ENCODE results near the gene PICK1. TPM values are rescaled to one million over a fixed set of nuclear protein-coding genes. Genes with fewer than 3 reads are reported as not detected.
A peak's percentile ranks its signal among the peaks of the same experiment; 100 is the strongest.

PICK1 gene
- total and polyA plus RNA-seq, 2 of the 4 experiments (the other 2 are of a cell fraction): 16.5 to 21.0 TPM

GRCh38 chr22:38041760-38042487 is 15.3 kb upstream of the PICK1 start:
- no peak overlapping the region for H3K4ac ChIP-seq (ENCODE audit: low read depth, low read length)
- H3K9ac ChIP-seq (ENCODE audit: low read depth, low read length): no peak overlapping the region
- no peak overlapping the region for H4K5ac ChIP-seq (ENCODE audit: low read depth, low read length)
- no TSS peak for BruUV-seq (replicated peaks)
- H3K4me1 ChIP-seq (ENCODE audit: control insufficient read depth, insufficient read depth, low read length): peaks cover 2% of the 10 kb centered on the region; the same call in 1 of the 2 replicates
- DNase-seq (no peak), ATAC-seq (ENCODE audit: low read depth) (no peak)
- H3K36me3 ChIP-seq (ENCODE audit: control insufficient read depth, insufficient read depth, low read length): no peaks in the 10 kb centered on the region
- H2BK20ac ChIP-seq (ENCODE audit: low read depth, low read length): no peak overlapping the region
- H3K56ac ChIP-seq (ENCODE audit: extremely low read depth, insufficient read depth, low read length): no peak overlapping the region
- H4K91ac ChIP-seq (ENCODE audit: insufficient read depth, low read depth, low read length): no peak overlapping the region
- WGBS, 2 experiments (ENCODE audit: extremely low coverage in 2 of 2, insufficient read length in 1 of 2): no CpG with 5 or more reads among the region's 5 CpGs
- H3K18ac ChIP-seq (ENCODE audit: low read depth, low read length): no peak overlapping the region
- H2BK5ac ChIP-seq (ENCODE audit: low read depth, low read length, poor library complexity, severe bottlenecking): no peak overlapping the region
- H3K9me1 ChIP-seq (ENCODE audit: insufficient read depth, low read length): 0 out of 2 replicates have a peak, but pooled peaks cover 11% of the 10 kb centered on the region
- H2AK9ac ChIP-seq (replicated peaks; ENCODE audit: low read depth, low read length, poor library complexity): no peak overlapping the region
- no peaks in the 10 kb centered on the region for H4K20me1 ChIP-seq (ENCODE audit: insufficient read depth, low read length)
- TF ChIP-seq CEBPB (IDR thresholded peaks at IDR 0.05; ENCODE audit: low read depth, low read length) (peak; percentile 77), MAZ (IDR thresholded peaks at IDR 0.05; ENCODE audit: borderline replicate concordance, low read depth, low read length) (no peak)
- H2AK5ac ChIP-seq (ENCODE audit: low read depth, low read length): no peak overlapping the region
- in situ Hi-C loops (cut with MboI; ENCODE audit: low sequenced_read_pairs) (no loop called here), intact Hi-C loops (cut with micrococcal nuclease) (no loop called here), dilution Hi-C loops (cut with HindIII; ENCODE audit: low sequenced_read_pairs, unreplicated experiment) (no loop called here)
- no peak overlapping the region for H2BK15ac ChIP-seq (ENCODE audit: low read depth, low read length)
- H3K27ac ChIP-seq (ENCODE audit: insufficient read depth, low read length): no peak overlapping the region
- no peak overlapping the region for H3K4me2 ChIP-seq (ENCODE audit: low read depth, low read length)
- H4K8ac ChIP-seq (ENCODE audit: low read depth in 2 of 2, low read length in 2 of 2): no peak overlapping the region
- no peak overlapping the region for H3K4me3 ChIP-seq (ENCODE audit: insufficient read depth, low read depth, low read length)
- ChIA-PET POLR2A (ENCODE audit: unreplicated experiment) (no interaction called here), CTCF (no interaction called here)
- no peak overlapping the region for H2BK120ac ChIP-seq (ENCODE audit: low read depth, low read length)
- H3K27me3 ChIP-seq (ENCODE audit: control insufficient read depth, insufficient read depth, low read length): peaks cover 2% of the 10 kb centered on the region; the same call in 1 of the 2 replicates
- H3K14ac ChIP-seq (replicated peaks; ENCODE audit: low read depth, low read length): no peak overlapping the region
- H2AFZ ChIP-seq (replicated peaks; ENCODE audit: low read length, poor library complexity): no peak overlapping the region
- no peak overlapping the region for H3K23ac ChIP-seq (ENCODE audit: low read depth, low read length)
- no peaks in the 10 kb centered on the region for H3K9me3 ChIP-seq (ENCODE audit: control insufficient read depth, insufficient read depth, low read length)
- H3K79me1 ChIP-seq (ENCODE audit: low read depth in 1 of 2, low read length in 2 of 2): no peaks in the 10 kb centered on the region

Data from IMR-90 (cell line).